GM19193 (cell line): ENCODE results near the gene ASTL.

ENCODE experiments used
- POLR2A ChIP-seq: IDR thresholded peaks from 4 replicates; pipeline ENCODE4 v1.6.1; 2011; ENCODE audit not compliant: insufficient read depth, insufficient read length; ENCODE audit errors: extremely low read depth

The ASTL gene

GRCh38 chr2:96108151-96108540 is 30.2 kb downstream of the ASTL start:
- TF ChIP-seq POLR2A: no peak

DNA sequence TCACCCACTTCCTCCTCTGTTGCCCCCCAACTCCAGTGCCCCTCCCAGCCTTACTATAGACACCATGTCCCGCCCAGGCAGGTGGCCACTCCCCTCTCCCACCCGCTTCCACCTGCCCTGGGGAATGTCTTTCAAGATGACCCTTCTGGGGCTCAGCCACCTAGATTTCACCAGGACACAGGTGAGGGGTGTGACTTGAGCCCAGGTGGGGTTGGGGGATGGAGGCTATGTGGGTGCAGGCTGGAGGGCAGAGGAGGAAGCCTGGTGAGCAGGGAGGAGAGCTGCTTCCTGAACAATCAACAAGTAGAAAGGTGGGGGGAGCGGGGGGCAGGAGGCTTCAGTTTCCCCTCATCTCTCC is 30.6 kb downstream of the ASTL start:
- no peak for TF ChIP-seq POLR2A

DNA sequence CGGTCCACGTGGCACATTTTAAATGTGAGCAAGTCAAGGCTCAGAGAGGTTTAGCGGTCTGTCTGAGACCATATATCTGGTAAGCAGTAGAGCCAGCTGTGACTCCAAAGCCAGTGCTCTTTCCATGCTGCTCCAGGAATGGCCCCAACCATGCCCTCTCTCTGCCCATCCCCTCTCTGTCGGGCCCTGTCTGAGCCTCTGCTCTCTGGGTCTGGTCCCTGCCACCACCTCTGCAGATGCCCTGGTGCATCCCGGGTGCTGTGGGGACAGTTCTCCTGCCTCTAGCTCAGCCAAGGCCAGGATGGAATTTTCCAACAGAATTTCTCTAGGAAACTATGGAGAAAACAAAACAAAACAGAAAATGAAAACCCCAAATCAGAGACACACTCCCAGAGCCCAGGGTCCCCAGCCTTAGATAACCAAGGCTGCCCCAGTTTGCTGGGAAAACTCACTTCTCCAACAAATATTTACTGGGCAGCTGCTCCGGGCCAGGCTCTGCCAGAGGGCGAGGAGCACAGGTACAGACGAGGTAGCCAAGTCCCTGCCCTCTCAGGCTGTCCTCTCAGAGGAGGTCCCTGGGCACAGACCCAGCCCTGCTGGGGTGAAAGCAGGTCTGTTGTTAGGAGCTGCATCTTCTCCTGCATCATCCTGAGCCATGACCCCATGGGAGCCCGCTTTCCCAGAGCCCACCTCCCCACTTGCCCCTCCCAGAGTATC is 31.2 kb downstream of the ASTL start:
- TF ChIP-seq POLR2A: no peak

DNA sequence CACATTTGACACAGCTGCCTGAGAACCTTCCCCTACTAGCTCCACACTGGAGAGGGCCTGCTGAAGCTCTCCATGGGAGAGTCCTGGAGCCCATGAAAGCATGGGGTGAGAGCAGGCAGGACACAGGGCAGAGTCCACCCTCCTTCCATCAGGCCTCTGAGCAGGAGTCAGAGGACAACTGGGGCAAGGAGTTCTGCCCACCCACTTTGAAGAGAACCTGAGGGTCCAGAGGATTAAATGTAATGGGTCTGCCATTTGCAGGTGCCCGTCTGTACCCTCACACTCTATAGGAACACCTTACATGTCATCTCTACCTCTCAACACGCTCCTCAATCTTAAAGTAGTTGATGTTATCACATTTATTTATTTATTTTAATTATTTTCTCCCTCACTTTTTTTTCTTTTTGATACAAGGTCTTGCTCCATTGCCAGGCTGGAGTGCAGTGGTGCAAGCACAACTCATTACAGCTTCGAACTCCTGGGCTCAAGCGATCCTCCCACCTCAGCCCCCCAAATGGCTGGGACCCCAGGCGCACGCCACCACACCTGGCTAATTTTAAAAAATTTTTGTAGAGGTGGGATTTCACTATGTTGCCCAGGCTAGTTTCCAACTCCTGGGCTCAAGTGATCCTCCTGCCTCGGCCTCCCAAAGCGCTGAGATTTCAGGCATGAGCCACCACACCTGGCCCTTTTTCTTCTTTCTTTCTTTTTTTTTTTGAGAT is 32.1 kb downstream of the ASTL start:
- TF ChIP-seq POLR2A: no peak

- TF ChIP-seq POLR2A: no peak
Observed at GRCh38 chr2:96105152-96105915, 33.0 kb downstream of the ASTL start.

GRCh38 chr2:96104487-96104861 is 33.8 kb downstream of the ASTL start:
- TF ChIP-seq POLR2A: no peak

- TF ChIP-seq POLR2A: no peak
Observed at GRCh38 chr2:96103761-96104486, 34.4 kb downstream of the ASTL start.

- no peak for TF ChIP-seq POLR2A
Observed at GRCh38 chr2:96103187-96103601, 35.1 kb downstream of the ASTL start.

GRCh38 chr2:96102596-96103186 is 35.6 kb downstream of the ASTL start:
- TF ChIP-seq POLR2A: no peak

- no peak for TF ChIP-seq POLR2A
Observed at GRCh38 chr2:96100893-96101304, 37.4 kb downstream of the ASTL start.

GRCh38 chr2:96099861-96100798 is 38.2 kb downstream of the ASTL start:
- no peak for TF ChIP-seq POLR2A

GRCh38 chr2:96098900-96099590 is 39.3 kb downstream of the ASTL start:
- no peak for TF ChIP-seq POLR2A
